Activated T-cell treated with anti-CD3 and anti-CD28 coated beads, Interleukin-2, amount 50 U/mL, for 72 hours (primary cell): ENCODE measurements around the gene PRSS50. TPM values are rescaled to one million over a fixed set of nuclear protein-coding genes. Genes with fewer than 3 reads are reported as not detected.

ENCODE experiments used
- ATAC-seq, 2 donors: fragments of 150-1000 bp; cut with Tn5 transposase; replicated peaks in 1 of 2; 2 replicates each; pipeline ENCODE4 v1.10.0; 2021; ENCODE audit warnings: moderate library complexity in 2 of 2, mild to moderate bottlenecking in 1 of 2
- DNase-seq, 2 donors: peaks; one replicate each; pipeline ENCODE4 v3.0.0; 2021 to 2022; ENCODE audit warnings: mixed read lengths in 1 of 2
- H3K27ac Mint-ChIP-seq: one replicate; pipeline ENCODE4 v1.8.0; 2022; ENCODE audit warnings: mild to moderate bottlenecking, moderate library complexity, mixed read lengths
- H3K27me3 Mint-ChIP-seq: one replicate; pipeline ENCODE4 v1.8.0; 2022; ENCODE audit warnings: low read depth, mixed read lengths
- H3K36me3 Mint-ChIP-seq, 2 donors: one replicate each; pipeline ENCODE4 v1.8.0; 2022; ENCODE audit warnings: mixed read lengths in 2 of 2, mild to moderate bottlenecking in 1 of 2; ENCODE audit not compliant: insufficient read depth in 2 of 2
- H3K4me1 Mint-ChIP-seq: one replicate; pipeline ENCODE4 v1.8.0; 2022; ENCODE audit warnings: low read depth, mixed read lengths
- H3K4me3 Mint-ChIP-seq, 2 donors: one replicate each; pipeline ENCODE4 v1.8.0; 2022; ENCODE audit warnings: mild to moderate bottlenecking in 2 of 2, mixed read lengths in 2 of 2, moderate library complexity in 2 of 2
- H3K9me3 Mint-ChIP-seq, 2 donors: one replicate each; pipeline ENCODE4 v1.8.0; 2022; ENCODE audit warnings: mixed read lengths in 2 of 2
- total RNA-seq, 2 donors: library from RNA; stranded (reverse); gene quantifications; one replicate each; pipeline ENCODE4 v1.2.3, GENCODE V29; 2022

The PRSS50 gene
- total RNA-seq, 2 donors from 2014 or later = 0.07 to 0.09 TPM

DNA sequence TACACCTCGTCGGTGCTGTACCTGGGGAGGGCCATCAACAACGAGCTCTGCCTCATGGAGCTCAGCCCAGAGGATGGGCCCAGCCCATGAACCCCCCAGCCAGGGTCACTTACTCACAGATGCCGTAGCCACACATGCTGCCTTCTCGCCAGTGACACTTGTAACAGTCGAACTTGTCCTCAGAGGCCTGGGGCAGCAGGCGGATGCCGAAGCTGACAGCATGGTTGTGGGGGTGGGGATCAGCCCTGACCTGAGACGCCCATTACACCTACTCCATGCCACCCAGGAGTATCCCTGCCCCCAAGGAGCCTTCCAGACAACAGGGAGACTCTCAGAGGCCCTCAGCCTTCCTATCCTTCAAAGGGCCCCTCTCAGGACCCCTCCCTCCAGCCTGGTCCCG, 36.3 kb downstream of the PRSS50 start:
- Mint-ChIP-seq H3K27ac (no peak overlapping the region), H3K9me3 (no peaks in the 10 kb centered on the region), H3K4me1 (no peaks in the 10 kb centered on the region), H3K27me3 (no peaks in the 10 kb centered on the region), H3K36me3 (no peaks in the 10 kb centered on the region), H3K4me3 (no peak overlapping the region)
- ATAC-seq (no peak), DNase-seq (no peak)

DNA sequence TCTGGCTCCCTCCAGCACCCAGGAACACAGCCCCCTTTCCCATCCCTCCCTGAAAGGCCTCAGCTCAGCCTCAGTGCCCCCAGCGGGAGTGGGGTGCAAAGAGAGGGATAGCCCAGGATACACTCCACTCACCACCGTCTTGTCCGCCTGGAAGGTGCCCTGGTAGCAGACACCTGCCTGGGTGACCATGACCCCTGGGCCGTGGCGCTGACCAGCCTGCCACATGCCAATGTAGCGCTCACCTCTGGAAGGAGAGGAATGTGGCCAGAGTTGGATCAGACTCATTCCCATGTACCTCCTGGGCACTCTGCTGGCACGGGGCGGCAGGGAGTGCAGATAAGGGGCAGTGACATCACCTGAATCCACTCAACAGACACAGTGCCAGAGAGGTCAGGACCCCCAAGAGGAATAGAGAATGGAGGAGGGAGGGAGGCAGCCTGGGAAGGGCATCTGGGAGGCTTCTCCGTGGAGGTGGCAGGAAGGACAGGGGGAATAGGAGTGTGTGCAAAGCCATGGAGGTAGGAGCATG, 37.3 kb downstream of the PRSS50 start:
- no peaks in the 10 kb centered on the region for H3K4me1 Mint-ChIP-seq
- no peak overlapping the region for H3K27ac Mint-ChIP-seq
- no peaks in the 10 kb centered on the region for H3K9me3 Mint-ChIP-seq
- ATAC-seq (no peak), DNase-seq (no peak)
- no peaks in the 10 kb centered on the region for H3K27me3 Mint-ChIP-seq
- H3K36me3 Mint-ChIP-seq = no peaks in the 10 kb centered on the region
- no peak overlapping the region for H3K4me3 Mint-ChIP-seq

DNA sequence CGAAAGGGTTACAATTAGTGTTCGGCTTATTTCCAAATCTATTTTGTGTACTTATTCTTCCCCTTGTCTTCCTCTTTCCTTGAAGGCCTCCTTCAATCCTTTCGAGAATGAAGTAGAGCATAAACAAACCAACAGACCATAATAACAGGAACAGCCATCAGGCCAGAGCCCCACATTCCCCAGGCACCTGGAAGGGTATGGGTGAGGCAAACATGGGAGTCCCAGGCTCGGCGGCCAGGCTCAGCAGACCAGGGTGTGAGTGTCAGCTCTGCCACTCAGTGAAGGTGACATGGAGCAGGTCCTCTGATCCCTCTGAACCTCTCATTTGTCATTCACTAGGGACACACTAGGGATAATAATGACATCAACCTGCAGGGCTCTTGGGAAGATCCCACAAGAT, 38.0 kb downstream of the PRSS50 start:
- Mint-ChIP-seq H3K27me3 (no peaks in the 10 kb centered on the region), H3K36me3 (no peaks in the 10 kb centered on the region), H3K4me1 (no peaks in the 10 kb centered on the region), H3K9me3 (no peaks in the 10 kb centered on the region), H3K4me3 (no peak overlapping the region), H3K27ac (no peak overlapping the region)
- ATAC-seq (no peak), DNase-seq (no peak)

DNA sequence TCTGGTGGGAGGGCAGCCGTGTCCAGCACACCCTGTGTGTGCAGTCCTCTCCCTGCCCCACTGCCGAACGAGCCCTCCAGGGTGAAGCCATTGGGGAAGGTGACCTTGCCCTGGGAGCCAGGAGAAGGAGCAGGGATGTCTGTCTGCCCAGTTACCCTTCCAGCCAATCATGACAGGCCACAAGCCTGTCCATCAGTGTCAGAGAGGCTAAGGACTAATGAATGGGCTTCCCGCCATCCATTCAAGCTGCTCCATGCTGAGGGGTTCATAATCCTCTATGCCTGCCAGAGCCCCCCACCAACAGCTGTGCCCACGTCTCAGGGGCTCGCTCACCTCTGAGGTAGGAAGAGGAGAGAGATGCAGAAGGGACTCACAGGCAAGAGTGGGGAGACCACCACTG, 39.4 kb downstream of the PRSS50 start:
- Mint-ChIP-seq H3K27ac (no peak overlapping the region), H3K9me3 (no peaks in the 10 kb centered on the region), H3K36me3 (no peaks in the 10 kb centered on the region), H3K4me3 (no peak overlapping the region), H3K4me1 (no peaks in the 10 kb centered on the region), H3K27me3 (no peaks in the 10 kb centered on the region)
- ATAC-seq = no peak
- no peak for DNase-seq

DNA sequence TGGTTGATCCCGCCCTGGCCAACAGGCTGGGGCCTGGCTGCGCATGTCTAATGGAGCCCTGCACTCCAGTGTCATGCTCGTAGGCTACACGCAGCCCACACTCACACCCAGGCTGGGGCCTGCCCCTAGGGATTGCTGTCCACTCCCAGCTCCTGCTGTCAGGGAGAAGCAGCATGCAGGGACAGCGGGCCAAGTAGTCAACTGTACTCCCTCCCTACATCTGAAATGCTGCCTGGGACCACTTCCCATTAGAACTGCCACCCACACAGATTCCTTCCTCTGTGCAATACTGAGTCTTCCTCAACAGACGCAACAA, 40.3 kb downstream of the PRSS50 start:
- no peak overlapping the region for H3K4me3 Mint-ChIP-seq
- ATAC-seq = no peak
- H3K36me3 Mint-ChIP-seq = no peaks in the 10 kb centered on the region
- no peaks in the 10 kb centered on the region for H3K9me3 Mint-ChIP-seq
- H3K4me1 Mint-ChIP-seq = no peaks in the 10 kb centered on the region
- no peaks in the 10 kb centered on the region for H3K27me3 Mint-ChIP-seq
- no peak overlapping the region for H3K27ac Mint-ChIP-seq
- no peak for DNase-seq

DNA sequence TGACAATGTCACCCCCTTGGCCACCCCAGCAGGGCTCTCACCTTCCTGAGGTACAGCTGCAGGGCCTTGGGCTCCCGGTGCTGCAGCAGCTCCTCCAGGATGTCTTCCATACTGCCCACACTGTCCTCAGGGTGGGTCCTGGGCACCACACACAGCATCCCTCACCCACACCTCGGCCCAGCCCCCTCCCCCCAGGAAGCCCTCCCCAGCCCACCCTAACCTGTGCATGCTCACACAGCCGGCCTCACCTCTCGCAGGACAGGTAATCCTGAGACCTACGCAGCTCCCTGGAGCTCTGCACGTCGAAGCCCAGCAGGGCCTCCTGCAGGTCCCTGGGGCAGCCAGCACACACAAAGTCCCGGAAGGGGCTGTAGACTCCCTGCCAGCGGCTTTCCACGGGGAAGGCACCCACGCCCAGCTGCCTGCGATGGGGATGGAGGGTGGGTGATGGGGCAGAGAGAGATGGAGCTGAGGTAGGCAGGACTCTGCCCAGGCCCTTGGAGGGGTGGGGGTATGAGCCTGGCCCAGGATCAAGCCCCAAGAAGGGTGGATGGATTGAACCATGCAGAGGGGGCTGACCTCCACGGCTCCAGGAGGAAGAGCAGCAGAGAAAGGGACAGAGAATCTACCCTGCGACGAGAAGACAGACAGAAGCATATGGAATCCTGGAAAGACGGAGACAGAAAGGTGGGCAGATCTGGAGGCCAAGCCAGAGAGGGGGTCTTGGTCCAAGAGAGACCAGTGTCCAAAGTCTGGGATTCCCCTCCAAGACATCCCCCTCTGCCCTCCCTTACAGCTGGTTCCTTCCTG, 40.9 kb downstream of the PRSS50 start:
- Mint-ChIP-seq H3K27me3 (no peaks in the 10 kb centered on the region), H3K36me3 (no peaks in the 10 kb centered on the region), H3K27ac (no peak overlapping the region), H3K4me3 (no peak overlapping the region), H3K9me3 (no peaks in the 10 kb centered on the region), H3K4me1 (no peaks in the 10 kb centered on the region)
- no peak for DNase-seq
- no peak for ATAC-seq

DNA sequence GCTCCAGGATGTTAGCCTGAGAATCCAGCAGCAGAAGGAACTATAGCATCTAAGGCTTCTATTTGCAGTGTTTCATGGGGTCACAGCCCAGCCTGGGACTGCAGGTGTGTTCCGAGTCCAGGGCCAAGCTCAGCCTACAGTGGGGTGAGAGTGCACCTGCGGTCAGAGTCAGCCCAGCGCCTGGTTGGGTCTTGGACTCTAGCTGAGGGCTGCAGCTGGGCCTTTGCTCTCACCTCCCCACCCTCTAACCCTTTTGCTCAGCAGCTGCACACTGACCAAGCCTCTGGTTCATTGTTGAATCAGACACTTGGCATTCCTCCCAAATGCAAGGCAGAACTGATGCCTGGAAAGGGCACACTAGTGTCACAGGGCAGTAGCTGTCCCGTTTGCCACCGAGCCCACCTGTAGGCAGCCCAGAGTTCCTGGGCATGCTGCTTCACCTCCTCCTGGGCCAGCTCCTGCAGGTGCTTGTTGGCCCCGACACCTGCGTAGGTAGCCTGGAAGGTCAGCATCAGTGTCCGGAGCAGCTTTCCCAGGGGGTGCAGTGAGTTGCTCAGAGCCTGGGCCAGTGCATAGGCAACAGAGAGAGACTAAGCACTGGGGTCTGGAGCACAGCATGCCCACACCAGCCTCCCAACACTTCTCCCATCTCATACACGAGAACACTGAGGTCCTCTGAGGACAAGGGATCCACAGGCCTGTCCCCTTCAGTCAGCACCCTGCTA, 41.7 kb downstream of the PRSS50 start:
- ATAC-seq (no peak), DNase-seq (no peak)
- H3K36me3 Mint-ChIP-seq = no peaks in the 10 kb centered on the region
- no peak overlapping the region for H3K4me3 Mint-ChIP-seq
- H3K27me3 Mint-ChIP-seq = no peaks in the 10 kb centered on the region
- H3K9me3 Mint-ChIP-seq = no peaks in the 10 kb centered on the region
- no peaks in the 10 kb centered on the region for H3K4me1 Mint-ChIP-seq
- no peak overlapping the region for H3K27ac Mint-ChIP-seq

DNA sequence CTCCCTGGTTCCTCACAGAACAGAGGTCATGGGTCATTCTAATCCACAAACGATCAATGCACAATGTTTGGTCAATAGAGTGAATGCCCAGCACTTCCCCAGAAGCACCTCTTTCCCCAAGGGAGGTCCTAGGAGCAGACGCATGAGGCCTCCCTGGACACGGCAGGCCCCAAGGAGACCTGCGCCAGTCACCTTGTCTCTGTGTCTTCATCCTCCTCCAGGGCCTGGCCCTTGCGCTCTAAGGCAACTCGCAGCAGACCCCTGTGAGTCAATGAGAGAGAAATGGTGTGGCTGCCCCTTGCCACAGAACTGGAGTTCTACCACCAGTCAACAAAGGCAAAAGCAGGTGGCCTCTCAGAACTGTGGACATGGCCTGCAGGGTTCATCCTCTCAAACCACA, 42.2 kb downstream of the PRSS50 start:
- Mint-ChIP-seq H3K27ac (no peak overlapping the region), H3K9me3 (no peaks in the 10 kb centered on the region), H3K4me3 (no peak overlapping the region), H3K27me3 (no peaks in the 10 kb centered on the region), H3K36me3 (no peaks in the 10 kb centered on the region), H3K4me1 (no peaks in the 10 kb centered on the region)
- DNase-seq = no peak
- no peak for ATAC-seq

DNA sequence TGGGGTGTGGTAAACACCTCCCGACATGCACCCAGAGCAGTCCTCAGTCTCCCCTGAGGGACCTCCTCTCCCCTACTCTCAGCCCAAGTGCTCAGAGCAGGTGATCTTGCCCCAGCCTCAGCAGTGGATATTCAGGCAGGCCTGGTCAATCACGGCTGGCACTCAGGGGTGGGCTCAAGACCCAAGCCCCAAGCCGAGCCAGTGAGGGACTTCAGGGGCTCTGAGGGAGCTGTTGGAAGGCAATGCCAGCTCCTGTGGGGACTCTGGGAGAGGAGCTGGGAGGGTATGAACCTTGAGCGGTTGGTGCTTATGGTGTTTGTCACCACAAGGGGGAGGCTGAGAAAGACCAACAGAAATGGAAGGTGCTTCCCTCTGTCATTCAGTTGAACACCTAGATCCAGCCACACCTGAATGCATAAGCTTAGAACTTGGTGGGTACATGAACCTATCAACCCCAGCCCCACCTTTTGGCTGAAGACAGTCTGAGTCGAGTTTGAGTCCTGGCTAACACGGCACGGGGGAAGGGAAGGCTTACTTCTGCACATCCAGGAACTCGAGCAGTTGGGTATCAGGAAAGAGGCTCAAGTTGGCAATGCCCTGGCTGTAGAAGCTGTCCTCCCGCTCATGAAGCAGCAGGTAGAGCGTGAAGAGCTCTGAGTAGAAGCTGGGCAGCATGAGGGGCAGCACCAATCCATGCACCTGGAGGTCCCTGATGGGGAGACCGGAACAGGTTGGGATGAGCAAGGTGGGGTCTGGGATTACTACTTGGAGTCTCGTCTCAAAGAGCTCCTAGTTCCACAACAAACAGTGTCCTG, 43.4 kb downstream of the PRSS50 start:
- Mint-ChIP-seq H3K4me1 (no peaks in the 10 kb centered on the region), H3K4me3 (no peak overlapping the region), H3K9me3 (no peaks in the 10 kb centered on the region), H3K27me3 (no peaks in the 10 kb centered on the region), H3K36me3 (no peaks in the 10 kb centered on the region), H3K27ac (no peak overlapping the region)
- no peak for ATAC-seq
- no peak for DNase-seq

DNA sequence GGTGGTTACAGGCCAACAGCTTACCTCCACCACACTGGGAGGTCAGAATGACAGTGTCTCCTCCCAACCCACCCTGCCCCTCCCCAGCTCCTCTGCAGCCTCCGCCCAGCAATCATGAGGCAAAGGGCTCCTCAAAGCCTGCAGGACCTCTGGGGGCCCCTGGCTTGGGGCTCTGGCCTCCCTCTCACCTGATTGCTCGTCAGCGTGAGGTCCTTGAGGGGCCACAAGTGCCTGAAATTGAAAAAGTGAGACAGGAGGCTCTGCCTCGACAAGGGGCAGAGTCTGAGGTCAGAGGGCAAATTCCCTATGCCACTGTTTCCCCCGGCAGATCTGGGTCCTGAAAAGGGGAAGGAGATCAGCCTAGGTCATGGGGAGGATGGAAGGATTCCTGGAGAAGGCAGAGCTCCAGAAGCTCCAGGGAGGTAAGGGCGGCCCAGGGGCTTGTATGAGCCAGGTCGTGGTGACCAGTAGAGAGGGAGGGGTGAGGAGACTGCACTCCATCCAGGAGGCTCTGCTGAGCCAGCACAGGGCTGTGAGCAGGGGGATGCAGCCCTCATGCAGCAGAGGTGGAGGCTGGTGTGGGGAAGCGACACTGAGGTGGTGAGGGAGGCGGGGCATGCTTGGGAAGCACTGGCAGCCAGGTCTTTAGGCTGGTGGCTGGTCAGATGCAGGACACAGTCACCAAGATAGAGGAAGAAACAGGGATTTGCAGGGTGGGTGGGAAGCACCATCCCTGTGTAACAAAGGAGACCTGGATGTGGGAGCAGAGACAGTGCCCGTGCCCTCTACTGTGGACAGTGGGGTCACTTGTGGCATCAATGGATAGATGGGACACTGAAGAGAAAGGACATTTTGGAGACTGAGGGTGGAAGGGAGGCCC, 44.3 kb downstream of the PRSS50 start:
- no peak for ATAC-seq
- no peaks in the 10 kb centered on the region for H3K9me3 Mint-ChIP-seq
- no peaks in the 10 kb centered on the region for H3K27me3 Mint-ChIP-seq
- DNase-seq = no peak
- no peak overlapping the region for H3K4me3 Mint-ChIP-seq
- H3K4me1 Mint-ChIP-seq = no peaks in the 10 kb centered on the region
- no peak overlapping the region for H3K27ac Mint-ChIP-seq
- no peaks in the 10 kb centered on the region for H3K36me3 Mint-ChIP-seq

DNA sequence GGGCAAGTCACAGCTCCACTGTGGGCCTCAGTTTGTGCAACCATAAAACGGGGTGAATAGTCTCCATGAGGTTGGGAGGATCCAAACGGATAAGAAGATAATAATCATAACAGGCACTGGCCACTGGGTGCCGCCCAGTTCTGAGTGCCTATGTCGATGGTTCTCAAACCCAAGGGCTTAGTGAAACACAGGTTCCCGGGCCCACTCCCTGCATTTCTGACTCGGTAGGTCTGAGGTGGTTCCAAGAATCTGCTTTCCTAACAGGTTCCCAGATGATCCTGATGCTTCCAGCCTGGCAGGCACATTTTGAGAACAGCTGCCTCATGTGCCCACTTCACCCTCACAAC, 45.3 kb downstream of the PRSS50 start:
- Mint-ChIP-seq H3K36me3 (no peaks in the 10 kb centered on the region), H3K4me3 (no peak overlapping the region), H3K27me3 (no peaks in the 10 kb centered on the region), H3K27ac (no peak overlapping the region), H3K4me1 (no peaks in the 10 kb centered on the region), H3K9me3 (no peaks in the 10 kb centered on the region)
- no peak for DNase-seq
- no peak for ATAC-seq

DNA sequence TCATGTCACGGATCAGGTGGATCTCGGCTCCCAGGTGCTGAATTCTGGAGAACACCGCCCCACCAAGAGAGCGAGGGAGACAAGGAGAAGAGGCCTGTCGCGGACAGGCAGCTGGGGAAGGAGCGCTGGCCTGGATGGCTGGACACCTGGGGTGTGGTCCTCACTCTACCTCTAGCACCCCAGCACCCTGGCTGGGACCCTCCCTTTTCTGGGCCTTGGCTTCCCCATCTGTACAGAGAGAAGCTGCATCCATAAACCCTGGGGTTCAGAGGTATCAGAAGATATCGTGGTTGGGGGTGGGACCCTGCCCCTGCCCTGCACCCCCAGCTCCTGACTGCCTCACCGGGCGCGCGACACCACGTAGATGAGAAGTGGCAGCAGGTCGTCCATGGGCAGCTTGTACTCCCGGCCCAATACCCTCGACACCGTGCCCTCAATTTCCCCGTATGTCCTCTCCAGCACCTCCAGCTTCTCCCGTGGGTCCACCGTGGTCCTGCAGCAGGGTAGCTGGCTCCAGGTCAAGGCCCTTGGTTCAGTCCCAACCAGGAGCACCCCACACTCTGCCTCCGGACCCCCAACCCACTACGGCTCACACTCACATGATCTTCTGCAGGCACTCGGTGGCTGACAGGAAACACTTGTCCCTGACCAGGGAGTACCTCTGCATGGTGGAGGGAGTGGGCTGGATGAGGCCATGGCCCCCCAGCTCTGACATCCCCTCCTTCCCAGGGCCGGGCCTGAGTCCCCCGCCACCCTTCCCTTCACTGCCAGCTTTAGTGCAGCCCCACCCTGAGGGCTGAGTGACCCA, 45.9 kb downstream of the PRSS50 start:
- H3K27ac Mint-ChIP-seq = no peak overlapping the region
- no peaks in the 10 kb centered on the region for H3K27me3 Mint-ChIP-seq
- H3K4me3 Mint-ChIP-seq = no peak overlapping the region
- H3K36me3 Mint-ChIP-seq = no peaks in the 10 kb centered on the region
- no peaks in the 10 kb centered on the region for H3K4me1 Mint-ChIP-seq
- ATAC-seq = no peak
- DNase-seq = no peak
- H3K9me3 Mint-ChIP-seq = no peaks in the 10 kb centered on the region
